ENCODE data around the gene LOXL1. TPM values are rescaled to one million over a fixed set of nuclear protein-coding genes. Genes with fewer than 3 reads are reported as not detected.

The LOXL1 gene
- total RNA-seq, 4 donors from 2014 or later, result 4.9 to 11.2 (median 5.7) TPM

- DNase-seq, result no peak
Observed at GRCh38 chr15:73914145-73914544, 12.1 kb upstream of the LOXL1 start.

GRCh38 chr15:73915082-73915481, 11.2 kb upstream of the LOXL1 start:
- in situ Hi-C loops (cut with MboI; ENCODE audit: low sequenced_read_pairs in 4 of 4), result no loop called here

More at GRCh38 chr15:73914145-73914544, 12.1 kb upstream of the LOXL1 start:
- Histone ChIP-seq H3K27me3 (peaks cover 0 to 3% (median 0%) of the 10 kb centered on the region in 3 donors), H3K9me3 (no peaks in the 10 kb centered on the region), H3K36me3 (no peaks in the 10 kb centered on the region), H3K27ac (no peak overlapping the region), H3K4me1 (no peaks in the 10 kb centered on the region), H3K4me3 (no peak overlapping the region)
- in situ Hi-C loops (cut with MboI; ENCODE audit: low sequenced_read_pairs in 4 of 4) (no loop called here), intact Hi-C loops (cut with DNase I; ENCODE audit: low total_unique reads) (no loop called here)
- ATAC-seq, result no peak
- TF ChIP-seq CTCF (IDR thresholded peaks at IDR 0.05 in 4 of 5, conservative IDR thresholded peaks at IDR 0.05 in 1 of 5) (no peak), POLR2A (IDR thresholded peaks at IDR 0.05) (no peak)

GRCh38 chr15:73918784-73919183, 7.5 kb upstream of the LOXL1 start:
- ATAC-seq, result no peak
- DNase-seq, result no peak
- no peak overlapping the region for H3K27ac ChIP-seq
- TF ChIP-seq CTCF (IDR thresholded peaks at IDR 0.05 in 4 of 5, conservative IDR thresholded peaks at IDR 0.05 in 1 of 5), result no peak
- TF ChIP-seq POLR2A (IDR thresholded peaks at IDR 0.05), result no peak
- H3K4me1 ChIP-seq, result peaks cover 8 to 11% of the 10 kb centered on the region in 2 donors
- intact Hi-C loops (cut with DNase I; ENCODE audit: low total_unique reads) (no loop called here), in situ Hi-C loops (cut with MboI; ENCODE audit: low sequenced_read_pairs in 4 of 4) (no loop called here)
- H3K27me3 ChIP-seq, result peaks cover 0 to 3% (median 0%) of the 10 kb centered on the region in 3 donors
- H3K9me3 ChIP-seq, result no peaks in the 10 kb centered on the region
- H3K4me3 ChIP-seq, result no peak overlapping the region
- H3K36me3 ChIP-seq, result no peaks in the 10 kb centered on the region

More at GRCh38 chr15:73915082-73915481, 11.2 kb upstream of the LOXL1 start:
- Histone ChIP-seq H3K4me1 (no peaks in the 10 kb centered on the region), H3K27me3 (peaks cover 0 to 3% (median 0%) of the 10 kb centered on the region in 3 donors), H3K4me3 (no peak overlapping the region), H3K27ac (no peak overlapping the region), H3K36me3 (no peaks in the 10 kb centered on the region), H3K9me3 (no peaks in the 10 kb centered on the region)
- no peak for ATAC-seq
- no peak for TF ChIP-seq CTCF (IDR thresholded peaks at IDR 0.05 in 4 of 5, conservative IDR thresholded peaks at IDR 0.05 in 1 of 5)
- TF ChIP-seq POLR2A (IDR thresholded peaks at IDR 0.05), result no peak
- intact Hi-C loops (cut with DNase I; ENCODE audit: low total_unique reads), result no loop called here
- no peak for DNase-seq

GRCh38 chr15:73919706-73920105, 6.6 kb upstream of the LOXL1 start:
- Histone ChIP-seq H3K27me3 (peaks cover 0 to 3% (median 0%) of the 10 kb centered on the region in 3 donors), H3K27ac (no peak overlapping the region), H3K4me1 (peaks cover 11 to 18% of the 10 kb centered on the region in 2 donors), H3K9me3 (no peaks in the 10 kb centered on the region), H3K36me3 (no peaks in the 10 kb centered on the region), H3K4me3 (no peak overlapping the region)
- in situ Hi-C loops (cut with MboI; ENCODE audit: low sequenced_read_pairs in 4 of 4), result no loop called here
- DNase-seq, result no peak
- no peak for ATAC-seq
- intact Hi-C loops (cut with DNase I; ENCODE audit: low total_unique reads), result no loop called here
- TF ChIP-seq POLR2A (IDR thresholded peaks at IDR 0.05) (no peak), CTCF (IDR thresholded peaks at IDR 0.05 in 4 of 5, conservative IDR thresholded peaks at IDR 0.05 in 1 of 5) (no peak)
